GM12801 (cell line): ENCODE results near the gene TRIOBP.

Experiments used
- TF ChIP-seq, protein P1 (sequence below): IDR thresholded peaks from one replicate; pipeline ENCODE4 v1.5.1; 2011; ENCODE audit warnings: control low read depth; ENCODE audit not compliant: insufficient read length; ENCODE audit errors: extremely low read depth

TRIOBP gene

DNA sequence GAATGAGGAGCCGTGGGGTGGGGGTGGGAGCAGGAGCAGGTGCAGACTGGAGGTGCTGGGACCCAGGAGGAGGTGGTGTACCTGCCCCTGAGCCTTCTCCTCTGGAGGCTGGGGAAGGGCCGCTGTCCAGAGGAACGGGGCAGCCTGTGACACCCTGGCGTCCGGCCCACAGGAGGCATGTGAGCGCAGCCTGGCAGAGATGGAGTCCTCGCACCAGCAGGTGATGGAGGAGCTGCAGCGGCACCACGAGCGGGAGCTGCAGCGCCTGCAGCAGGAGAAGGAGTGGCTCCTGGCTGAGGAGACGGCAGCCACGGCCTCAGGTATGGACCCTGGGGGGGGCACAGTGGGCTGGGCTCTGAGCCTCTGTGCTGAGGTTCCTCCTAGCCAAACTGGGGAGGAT lies 68.7 kb downstream of the TRIOBP start:
- TF ChIP-seq, protein P1, sequence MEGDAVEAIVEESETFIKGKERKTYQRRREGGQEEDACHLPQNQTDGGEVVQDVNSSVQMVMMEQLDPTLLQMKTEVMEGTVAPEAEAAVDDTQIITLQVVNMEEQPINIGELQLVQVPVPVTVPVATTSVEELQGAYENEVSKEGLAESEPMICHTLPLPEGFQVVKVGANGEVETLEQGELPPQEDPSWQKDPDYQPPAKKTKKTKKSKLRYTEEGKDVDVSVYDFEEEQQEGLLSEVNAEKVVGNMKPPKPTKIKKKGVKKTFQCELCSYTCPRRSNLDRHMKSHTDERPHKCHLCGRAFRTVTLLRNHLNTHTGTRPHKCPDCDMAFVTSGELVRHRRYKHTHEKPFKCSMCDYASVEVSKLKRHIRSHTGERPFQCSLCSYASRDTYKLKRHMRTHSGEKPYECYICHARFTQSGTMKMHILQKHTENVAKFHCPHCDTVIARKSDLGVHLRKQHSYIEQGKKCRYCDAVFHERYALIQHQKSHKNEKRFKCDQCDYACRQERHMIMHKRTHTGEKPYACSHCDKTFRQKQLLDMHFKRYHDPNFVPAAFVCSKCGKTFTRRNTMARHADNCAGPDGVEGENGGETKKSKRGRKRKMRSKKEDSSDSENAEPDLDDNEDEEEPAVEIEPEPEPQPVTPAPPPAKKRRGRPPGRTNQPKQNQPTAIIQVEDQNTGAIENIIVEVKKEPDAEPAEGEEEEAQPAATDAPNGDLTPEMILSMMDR = no peak

DNA sequence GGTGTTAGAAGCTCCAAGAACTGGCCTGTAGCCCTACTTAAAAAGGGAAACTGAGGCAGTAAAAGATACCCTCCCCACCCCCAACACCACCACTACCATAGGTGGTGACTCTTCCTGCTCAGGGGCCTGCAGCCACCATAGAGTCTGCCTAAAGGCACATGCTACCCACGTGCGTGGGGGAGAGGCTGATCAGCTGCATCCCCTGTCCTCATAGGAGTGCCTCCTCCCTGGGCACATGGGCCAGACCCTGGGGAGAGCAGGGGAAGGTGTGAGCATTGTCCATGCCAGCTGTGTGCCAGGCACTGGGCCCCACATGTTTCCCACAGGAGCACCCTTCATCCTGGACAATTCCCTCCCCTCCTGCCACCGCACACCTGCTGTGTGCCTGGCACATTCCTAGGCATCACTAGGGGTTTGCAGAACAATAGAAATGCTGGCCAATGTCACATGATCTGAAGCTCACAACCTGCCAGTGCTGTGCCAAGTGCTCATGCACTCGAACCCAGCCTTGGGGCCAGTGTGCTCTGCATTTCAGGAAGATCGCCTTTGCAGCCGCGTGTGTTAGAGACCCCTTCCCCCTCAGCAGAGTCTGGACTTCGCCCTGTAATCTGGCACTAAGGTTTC lies 69.2 kb downstream of the TRIOBP start:
- TF ChIP-seq, protein P1 = no peak

DNA sequence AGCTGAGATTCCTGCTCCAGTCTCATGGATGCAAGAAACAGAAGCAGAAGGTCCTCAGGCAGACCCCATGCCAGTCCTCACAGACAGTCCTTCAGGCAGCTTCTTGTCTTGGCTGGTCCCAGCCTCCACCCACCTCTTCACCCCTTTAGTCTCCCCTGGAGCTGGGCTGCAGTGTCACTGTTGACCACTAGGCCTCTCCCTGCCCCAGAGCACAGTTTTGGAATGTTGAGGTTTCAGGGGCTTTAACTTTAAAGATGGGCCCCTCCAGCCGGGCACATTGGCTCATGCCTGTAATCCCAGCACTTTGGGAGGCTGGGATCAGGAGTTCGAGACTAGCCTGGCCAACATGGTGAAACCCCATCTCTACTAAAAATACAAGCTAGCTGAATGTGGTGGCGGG lies 71.4 kb downstream of the TRIOBP start:
- TF ChIP-seq, protein P1 = no peak

DNA sequence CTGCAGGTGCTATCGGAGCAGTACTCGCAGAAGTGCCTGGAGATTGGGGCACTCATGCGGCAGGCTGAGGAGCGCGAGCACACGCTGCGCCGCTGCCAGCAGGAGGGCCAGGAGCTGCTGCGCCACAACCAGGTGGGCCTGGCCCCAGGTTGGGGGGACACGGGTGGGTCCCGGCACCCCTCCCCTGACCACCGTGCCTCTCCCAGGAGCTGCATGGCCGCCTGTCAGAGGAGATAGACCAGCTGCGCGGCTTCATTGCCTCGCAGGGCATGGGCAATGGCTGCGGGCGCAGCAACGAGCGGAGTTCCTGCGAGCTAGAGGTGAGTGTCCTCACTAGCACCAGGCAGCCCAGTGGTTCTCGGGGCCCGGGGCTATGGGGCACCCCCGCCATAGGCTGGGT lies 72.2 kb downstream of the TRIOBP start:
- TF ChIP-seq, protein P1 = no peak

DNA sequence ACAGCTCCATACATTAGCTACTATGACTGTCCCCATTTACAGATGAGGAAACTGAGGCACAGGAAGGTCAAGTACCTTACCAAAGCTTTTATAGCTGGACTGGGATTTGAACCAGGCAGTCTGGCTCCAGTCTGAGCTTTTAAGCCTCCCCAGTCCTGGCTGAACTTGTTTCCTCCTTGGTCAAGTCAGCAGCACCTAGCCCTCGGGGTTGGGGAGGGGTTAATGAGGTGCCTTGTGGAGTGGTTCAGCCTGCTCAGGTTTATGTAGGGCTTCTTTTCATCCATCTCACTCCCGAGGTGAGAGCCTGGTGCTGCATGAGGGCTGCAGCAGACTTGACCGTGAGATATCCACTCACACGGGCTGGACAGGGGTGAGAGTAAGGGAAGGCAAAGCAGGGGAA lies 74.2 kb downstream of the TRIOBP start:
- TF ChIP-seq, protein P1 = no peak

DNA sequence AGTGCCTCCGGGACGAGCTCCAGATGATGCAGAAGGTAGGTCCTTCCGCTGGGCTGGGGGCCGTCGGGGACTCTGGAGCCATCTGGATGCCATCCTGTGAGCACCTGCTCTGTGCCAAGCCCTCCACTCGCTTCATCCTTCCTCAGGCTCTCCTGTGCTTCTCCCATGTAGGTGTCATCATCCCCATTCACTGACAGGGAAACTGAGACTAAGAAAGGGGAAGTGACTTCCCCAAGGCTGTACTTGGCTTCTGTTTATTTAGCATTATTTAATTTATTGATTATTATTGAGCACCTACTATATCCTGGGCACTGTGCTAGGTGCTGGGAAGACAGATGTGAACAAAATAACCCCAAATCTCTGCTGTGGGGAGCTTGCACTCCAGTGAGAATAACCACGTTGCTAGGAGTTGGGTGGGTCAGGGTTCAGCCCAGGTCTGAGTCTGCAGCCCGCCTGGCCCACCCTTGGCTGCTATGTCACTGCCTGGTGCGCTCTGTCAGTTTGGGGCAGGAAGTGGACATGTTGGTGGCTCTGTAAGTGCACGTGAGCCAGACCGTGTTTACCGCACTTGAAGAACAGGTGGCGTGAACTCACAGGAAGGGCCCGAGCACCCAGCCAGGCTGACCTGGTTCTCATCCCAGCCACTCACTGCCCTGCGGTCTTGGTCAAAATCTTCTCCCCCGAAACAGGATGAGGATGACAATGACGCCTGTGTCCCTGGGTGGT lies 75.0 kb downstream of the TRIOBP start:
- TF ChIP-seq, protein P1 = no peak

DNA sequence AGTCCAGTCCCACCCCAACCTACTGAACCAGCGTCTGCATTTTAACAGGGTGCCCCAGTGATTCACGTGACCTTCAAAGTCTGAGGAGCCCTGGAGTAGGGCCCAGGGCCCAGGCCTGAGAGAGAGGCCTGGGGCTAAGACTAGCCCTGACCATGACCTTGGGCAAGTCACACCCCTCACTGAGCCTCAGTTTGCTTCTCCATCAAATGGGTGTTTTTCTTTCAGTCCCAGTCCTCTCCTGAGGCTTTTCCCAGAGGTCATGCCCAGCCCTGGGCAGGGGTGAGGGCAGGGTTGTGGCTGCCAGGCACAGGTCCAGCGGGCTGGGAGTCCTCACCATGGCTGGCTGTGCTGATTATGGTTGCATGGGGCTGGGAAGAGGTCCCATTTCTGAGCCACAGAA lies 77.9 kb downstream of the TRIOBP start:
- TF ChIP-seq, protein P1 = no peak
